PC-3 (cell line): ENCODE measurements around the gene CLTCL1. TPM values are rescaled to one million over a fixed set of nuclear protein-coding genes. Genes with fewer than 3 reads are reported as not detected.

Experiments used
- ATAC-seq: fragments of 200-7000 bp; cut with Tn5 transposase; 2 replicates; pipeline ENCODE4 v1.9.1; 2020; ENCODE audit warnings: mild to moderate bottlenecking, moderate library complexity
- Bru-seq: library from RNA; stranded (reverse); fragments of 400-500 nt; gene quantifications from one replicate; lab custom pipeline; 2021; lab: Mats Ljungman, UMichigan
- BruChase-seq, 2 experiments: library from RNA; stranded (reverse); fragments of 400-500 nt; gene quantifications; one replicate each; lab custom pipeline; 2021; lab: Mats Ljungman, UMichigan
- BruUV-seq: library from RNA; stranded (reverse); fragments of 400-500 nt; replicated peaks from 2 replicates; lab custom pipeline; 2021; lab: Mats Ljungman, UMichigan
- CTCF ChIA-PET: fragments of 300-600 bp; sonication (Branson Sonifier 250); formaldehyde crosslinking; loops from one replicate; lab custom pipeline; 2022; ENCODE audit warnings: antibody characterized with exemption; lab: Charles Lee
- POLR2A ChIA-PET: fragments of 300-600 bp; sonication (Branson Sonifier 250); formaldehyde crosslinking; loops from one replicate; lab custom pipeline; 2022; ENCODE audit warnings: antibody characterized with exemption; ENCODE audit not compliant: unreplicated experiment; lab: Charles Lee
- DNase-seq: peaks from one replicate; pipeline ENCODE4 v3.0.0-alpha.2; 2015
- H2AFZ ChIP-seq: fragments of 300-600 bp; sonication (generic); 2 replicates; pipeline ENCODE4 v1.6.0; 2016; ENCODE audit warnings: antibody characterized with exemption, low read length
- H3F3A ChIP-seq: fragments of 300-600 bp; sonication (generic); one replicate; pipeline ENCODE4 v1.6.0; 2017; ENCODE audit warnings: antibody characterized with exemption, low read length, control low read depth, mild to moderate bottlenecking; ENCODE audit not compliant: unreplicated experiment
- H3K27ac ChIP-seq: fragments of 300-600 bp; sonication (generic); 2 replicates; pipeline ENCODE4 v1.5.1; 2016; ENCODE audit warnings: mild to moderate bottlenecking, low read length
- H3K27me3 ChIP-seq: fragments of 300-600 bp; sonication (generic); 2 replicates; pipeline ENCODE4 v1.6.1; 2016; ENCODE audit warnings: low read length, mixed read lengths
- H3K36me3 ChIP-seq: fragments of 300-600 bp; sonication (generic); 2 replicates; pipeline ENCODE4 v1.6.1; 2016; ENCODE audit warnings: low read depth, mixed run types, low read length, mixed read lengths
- H3K4me1 ChIP-seq: fragments of 300-600 bp; sonication (generic); 2 replicates; pipeline ENCODE4 v1.5.1; 2016; ENCODE audit warnings: low read length; ENCODE audit not compliant: insufficient read depth
- H3K4me2 ChIP-seq: fragments of 300-600 bp; sonication (generic); 2 replicates; pipeline ENCODE4 v1.6.0; 2016; ENCODE audit warnings: low read length
- H3K4me3 ChIP-seq: fragments of 300-600 bp; sonication (generic); 2 replicates; pipeline ENCODE4 v1.5.1; 2016; ENCODE audit warnings: mild to moderate bottlenecking, low read length, mixed read lengths
- H3K79me2 ChIP-seq: fragments of 300-600 bp; sonication (generic); 2 replicates; pipeline ENCODE4 v1.6.1; 2017; ENCODE audit warnings: low read length, mixed read lengths
- H3K9ac ChIP-seq: fragments of 300-600 bp; sonication (generic); 2 replicates; pipeline ENCODE4 v1.6.0; 2016; ENCODE audit warnings: mild to moderate bottlenecking, low read length
- H3K9me2 ChIP-seq: fragments of 300-600 bp; sonication (generic); replicated peaks from 2 replicates; pipeline ENCODE4 v1.6.1; 2016; ENCODE audit warnings: mixed run types, low read length, mixed read lengths
- H3K9me3 ChIP-seq: fragments of 300-600 bp; sonication (generic); 2 replicates; pipeline ENCODE4 v1.6.1; 2016; ENCODE audit warnings: low read length, mixed read lengths
- H4K20me1 ChIP-seq: fragments of 300-600 bp; sonication (generic); 2 replicates; pipeline ENCODE4 v1.6.1; 2016; ENCODE audit warnings: low read length, mixed read lengths
- EZH2 ChIP-seq: fragments of 300-600 bp; sonication (generic); IDR thresholded peaks from one replicate; pipeline ENCODE4 v1.6.1; 2017; ENCODE audit warnings: antibody characterized with exemption, mild to moderate bottlenecking, low read length; ENCODE audit not compliant: unreplicated experiment
- EZH2phosphoT487 ChIP-seq: fragments of 300-600 bp; sonication (generic); IDR thresholded peaks from 2 replicates; pipeline ENCODE4 v1.6.1; 2018; ENCODE audit warnings: mild to moderate bottlenecking, antibody characterized with exemption, low read length, borderline replicate concordance
- intact Hi-C: fragments of 100-400 bp; cut with micrococcal nuclease; formaldehyde crosslinking; loops from 2 replicates; pipeline ENCODE4 v1.9.0; 2023
- long read RNA-seq: library from polyadenylated mRNA; unstranded; transcript quantifications from one replicate; pipeline ENCODE4 v2.0.0, GENCODE V29; 2021; ENCODE audit not compliant: unreplicated experiment
- total RNA-seq: library from RNA; depleted of rRNA; stranded (reverse); fragments of >200 nt; gene quantifications from 2 replicates; pipeline ENCODE4 v1.2.3, GENCODE V29; 2014; rRNA removed
- TF ChIP-seq, protein P1 (sequence below): fragments of 300-600 bp; sonication (generic); conservative IDR thresholded peaks from 2 replicates; pipeline ENCODE4 v1.5.1; 2017; ENCODE audit warnings: antibody characterized with exemption, low read depth, mild to moderate bottlenecking, low read length

The CLTCL1 gene
- 4.5 and 5.5 TPM in 2 replicates for total RNA-seq
- percentile 55 among the genes with signal in this experiment for Bru-seq, nascent RNA
- BruChase-seq, experiment 1, labeled RNA remaining after a 6-hour chase = percentile 51 among the genes with signal in this experiment
- BruChase-seq, experiment 2, labeled RNA remaining after a 2-hour chase = percentile 60 among the genes with signal in this experiment
- long read RNA-seq, full-length matches to known transcripts = 3 of 15 reads
- long read RNA-seq, partial matches to known transcripts = 4 of 15 reads
- long read RNA-seq, other reads (novel, unspliced or antisense) = 8 of 15 reads

GRCh38 chr22:19291580-19292457, at the start of gene CLTCL1:
Gene CLTCL1 (minus strand): TSS chr22:19291719. CDS start chr22:19291641, 78 bp downstream.
- Histone ChIP-seq H3K27me3 (no peaks in the 10 kb centered on the region), H3K4me1 (peaks cover 46% of the 10 kb centered on the region), H3K4me2 (peak within 1 kb of the TSS; percentile 100), H3K36me3 (no peaks in the 10 kb centered on the region), H3K9me3 (no peaks in the 10 kb centered on the region), H3K9me2 (no peaks in the 10 kb centered on the region), H4K20me1 (no peaks in the 10 kb centered on the region), H3K79me2 (peaks cover 11% of the 10 kb centered on the region), H3F3A (no peaks in the 10 kb centered on the region), H3K27ac (no peak within 1 kb of the TSS; the same call in 1 of the 2 replicates), H3K9ac (peak within 1 kb of the TSS; percentile 75), H3K4me3 (peak within 1 kb of the TSS; percentile 90), H2AFZ (peak within 1 kb of the TSS; percentile 99)
- DNase-seq (peak; percentile 48), ATAC-seq (peak; percentile 33)
- CTCF ChIA-PET = interaction anchor here (0.6 kb wide), 2 partner anchors 26 to 113 kb away, joined by 6 to 7 read pairs; partner anchors contain the start of gene SLC25A1
- POLR2A ChIA-PET = interaction anchor here (0.6 kb wide), 1 partner anchor 144 kb away, joined by 4 read pairs; no protein-coding TSS in a partner anchor
- BruUV-seq = TSS peak; percentile 84
- TF ChIP-seq EZH2 = no peak
- TF ChIP-seq, protein P1, sequence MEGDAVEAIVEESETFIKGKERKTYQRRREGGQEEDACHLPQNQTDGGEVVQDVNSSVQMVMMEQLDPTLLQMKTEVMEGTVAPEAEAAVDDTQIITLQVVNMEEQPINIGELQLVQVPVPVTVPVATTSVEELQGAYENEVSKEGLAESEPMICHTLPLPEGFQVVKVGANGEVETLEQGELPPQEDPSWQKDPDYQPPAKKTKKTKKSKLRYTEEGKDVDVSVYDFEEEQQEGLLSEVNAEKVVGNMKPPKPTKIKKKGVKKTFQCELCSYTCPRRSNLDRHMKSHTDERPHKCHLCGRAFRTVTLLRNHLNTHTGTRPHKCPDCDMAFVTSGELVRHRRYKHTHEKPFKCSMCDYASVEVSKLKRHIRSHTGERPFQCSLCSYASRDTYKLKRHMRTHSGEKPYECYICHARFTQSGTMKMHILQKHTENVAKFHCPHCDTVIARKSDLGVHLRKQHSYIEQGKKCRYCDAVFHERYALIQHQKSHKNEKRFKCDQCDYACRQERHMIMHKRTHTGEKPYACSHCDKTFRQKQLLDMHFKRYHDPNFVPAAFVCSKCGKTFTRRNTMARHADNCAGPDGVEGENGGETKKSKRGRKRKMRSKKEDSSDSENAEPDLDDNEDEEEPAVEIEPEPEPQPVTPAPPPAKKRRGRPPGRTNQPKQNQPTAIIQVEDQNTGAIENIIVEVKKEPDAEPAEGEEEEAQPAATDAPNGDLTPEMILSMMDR = no peak
- intact Hi-C loops = loop anchor here (2.0 to 5.0 kb wide), 2 partner anchors 19 to 75 kb away; no protein-coding TSS in a partner anchor

GRCh38 chr22:19337137-19337536, 45.6 kb upstream of the CLTCL1 start:
- Histone ChIP-seq H3K9me3 (peaks cover 3% of the 10 kb centered on the region; the same call in 1 of the 2 replicates), H3K4me1 (no peaks in the 10 kb centered on the region), H3K9ac (no peak overlapping the region), H3F3A (no peaks in the 10 kb centered on the region), H3K27ac (no peak overlapping the region), H2AFZ (no peak overlapping the region), H3K79me2 (no peaks in the 10 kb centered on the region), H3K27me3 (no peaks in the 10 kb centered on the region), H3K36me3 (peaks cover 55% of the 10 kb centered on the region), H3K4me2 (no peak overlapping the region), H3K9me2 (no peaks in the 10 kb centered on the region), H3K4me3 (no peak overlapping the region), H4K20me1 (no peaks in the 10 kb centered on the region)
- DNase-seq = no peak
- ChIA-PET POLR2A (no interaction called here), CTCF (no interaction called here)
- intact Hi-C loops = no loop called here
- TF ChIP-seq EZH2phosphoT487 = no peak
- TF ChIP-seq EZH2 = no peak
- TF ChIP-seq, protein P1 = no peak
- no TSS peak for BruUV-seq
- no peak for ATAC-seq
